Neural cell (in vitro differentiated cells): ENCODE results near the gene RPS2. TPM values are rescaled to one million over a fixed set of nuclear protein-coding genes. Genes with fewer than 3 reads are reported as not detected.
"Not testable (repeated sequence)": the region's sequence is repeated elsewhere in the genome, so short reads cannot be mapped to it uniquely, and the experiment has no call there.

Experiments used
- H2AFZ ChIP-seq: fragments of 200-600, 300-800 bp; sonication (generic), shearing (Covaris generic); 2 replicates; pipeline ENCODE4 v1.6.0; 2014; ENCODE audit warnings: low read depth, mild to moderate bottlenecking, antibody characterized with exemption, low read length, moderate library complexity
- H3F3A ChIP-seq: fragments of 200-600 bp; shearing (Covaris generic); 2 replicates; pipeline ENCODE4 v1.6.1; 2016; ENCODE audit warnings: mild to moderate bottlenecking, moderate library complexity, mixed read lengths, antibody characterized with exemption, low read length; ENCODE audit not compliant: insufficient read depth, poor library complexity, severe bottlenecking
- H3K27ac ChIP-seq: fragments of 200-600, 300-800 bp; sonication (generic), shearing (Covaris generic); 2 replicates; pipeline ENCODE4 v1.5.1; 2014; ENCODE audit warnings: mild to moderate bottlenecking, low read length, moderate library complexity
- H3K27me3 ChIP-seq: fragments of 300-800, 200-600 bp; sonication (generic), shearing (Covaris generic); 2 replicates; pipeline ENCODE4 v1.6.0; 2014; ENCODE audit warnings: mild to moderate bottlenecking, low read depth, low read length, moderate library complexity; ENCODE audit not compliant: insufficient read depth
- H3K36me3 ChIP-seq: fragments of 300-800, 200-600 bp; sonication (generic), shearing (Covaris generic); 2 replicates; pipeline ENCODE4 v1.5.1; 2014; ENCODE audit warnings: mild to moderate bottlenecking, antibody characterized with exemption, low read length, moderate library complexity; ENCODE audit not compliant: insufficient read depth
- H3K4me2 ChIP-seq: fragments of 300-800, 200-600 bp; sonication (generic), shearing (Covaris generic); 2 replicates; pipeline ENCODE4 v1.6.0; 2014; ENCODE audit warnings: mild to moderate bottlenecking, low read length
- H3K4me3 ChIP-seq: fragments of 300-800, 200-600 bp; sonication (generic), shearing (Covaris generic); 2 replicates; pipeline ENCODE4 v1.5.1; 2014; ENCODE audit warnings: mild to moderate bottlenecking, low read length, moderate library complexity
- H3K79me2 ChIP-seq: fragments of 200-600 bp; shearing (Covaris generic); replicated peaks from 2 replicates; pipeline ENCODE4 v1.6.0; 2014; ENCODE audit warnings: mild to moderate bottlenecking, low read length, moderate library complexity; ENCODE audit not compliant: insufficient read depth
- H3K9ac ChIP-seq: fragments of 300-800, 200-600 bp; sonication (generic), shearing (Covaris generic); 2 replicates; pipeline ENCODE4 v1.6.1; 2016; ENCODE audit warnings: mild to moderate bottlenecking, low read length, mixed read lengths
- H3K9me2 ChIP-seq: fragments of 200-600 bp; shearing (Covaris generic); 2 replicates; pipeline ENCODE4 v1.6.1; 2016; ENCODE audit warnings: mild to moderate bottlenecking, low read length, mixed read lengths; ENCODE audit not compliant: insufficient read depth
- H3K9me3 ChIP-seq: fragments of 200-600, 300-800 bp; sonication (generic), shearing (Covaris generic); 2 replicates; pipeline ENCODE4 v1.6.1; 2016; ENCODE audit warnings: mild to moderate bottlenecking, mixed run types, low read length, moderate library complexity, mixed read lengths
- H4K20me1 ChIP-seq: fragments of 200-600 bp; shearing (Covaris generic); 2 replicates; pipeline ENCODE4 v1.6.1; 2016; ENCODE audit warnings: mild to moderate bottlenecking, mixed run types; ENCODE audit not compliant: insufficient read depth
- EP300 ChIP-seq: fragments of 450-650 bp; conservative IDR thresholded peaks from 2 replicates; pipeline ENCODE4 v1.6.1; 2014; ENCODE audit warnings: antibody characterized with exemption, mild to moderate bottlenecking, moderate library complexity; ENCODE audit not compliant: poor library complexity, severe bottlenecking
- EZH2 ChIP-seq: fragments of 200-600, 300-800 bp; shearing (Covaris generic), sonication (generic); IDR thresholded peaks from 2 replicates; pipeline ENCODE4 v1.6.1; 2014; ENCODE audit warnings: antibody characterized with exemption, low read length, borderline replicate concordance, mild to moderate bottlenecking; ENCODE audit not compliant: insufficient read depth, poor library complexity, severe bottlenecking
- MXI1 ChIP-seq: fragments of 450-650 bp; conservative IDR thresholded peaks from 2 replicates; pipeline ENCODE4 v1.6.1; 2014; ENCODE audit warnings: antibody characterized with exemption, mild to moderate bottlenecking; ENCODE audit not compliant: poor library complexity, severe bottlenecking
- POLR2AphosphoS5 ChIP-seq: IDR thresholded peaks from 2 replicates; pipeline ENCODE4 v1.6.1; 2012
- RAD21 ChIP-seq: fragments of 450-650 bp; conservative IDR thresholded peaks from 2 replicates; pipeline ENCODE4 v1.6.1; 2014; ENCODE audit warnings: antibody characterized with exemption, mild to moderate bottlenecking, moderate library complexity
- REST ChIP-seq: IDR thresholded peaks from 2 replicates; pipeline ENCODE4 v1.6.1; 2012; ENCODE audit warnings: borderline replicate concordance
- SMC3 ChIP-seq: fragments of 450-650 bp; conservative IDR thresholded peaks from 2 replicates; pipeline ENCODE4 v1.6.1; 2014; ENCODE audit warnings: antibody characterized with exemption, mild to moderate bottlenecking, moderate library complexity; ENCODE audit not compliant: poor library complexity
- TAF1 ChIP-seq: IDR thresholded peaks from 2 replicates; pipeline ENCODE4 v1.6.1; 2012; ENCODE audit warnings: low read depth
- polyA plus RNA-seq: library from polyadenylated mRNA; depleted of rRNA; stranded (reverse); fragments of >200 nt; gene quantifications from 2 replicates; pipeline ENCODE4 v1.2.3, GENCODE V29; 2014
- TF ChIP-seq, protein P1 (sequence below): fragments of 450-650 bp; IDR thresholded peaks from 2 replicates; pipeline ENCODE4 v1.5.1; 2014; ENCODE audit warnings: antibody characterized with exemption, mild to moderate bottlenecking, moderate library complexity; ENCODE audit not compliant: poor library complexity, severe bottlenecking

Gene RPS2
- polyA plus RNA-seq, 1 donor from 2014 or later: 1,393 TPM

GRCh38 chr16:1962161-1963153 is 2.2 kb downstream of the RPS2 start:
- not testable (repeated sequence) for H3K36me3 ChIP-seq, H3K4me2 ChIP-seq, H3F3A ChIP-seq, H3K9ac ChIP-seq, H3K9me2 ChIP-seq, H3K27me3 ChIP-seq, H3K27ac ChIP-seq, H4K20me1 ChIP-seq, H3K9me3 ChIP-seq, H2AFZ ChIP-seq
- Histone ChIP-seq H3K4me3 (peak overlapping the region; percentile 88), H3K79me2 (peaks cover 19% of the 10 kb centered on the region)

- TF ChIP-seq MXI1 (no peak), RAD21 (no peak), SMC3 (no peak), EZH2 (no peak), TAF1 (no peak), POLR2AphosphoS5 (no peak), REST (no peak), EP300 (no peak)
- TF ChIP-seq, protein P1, sequence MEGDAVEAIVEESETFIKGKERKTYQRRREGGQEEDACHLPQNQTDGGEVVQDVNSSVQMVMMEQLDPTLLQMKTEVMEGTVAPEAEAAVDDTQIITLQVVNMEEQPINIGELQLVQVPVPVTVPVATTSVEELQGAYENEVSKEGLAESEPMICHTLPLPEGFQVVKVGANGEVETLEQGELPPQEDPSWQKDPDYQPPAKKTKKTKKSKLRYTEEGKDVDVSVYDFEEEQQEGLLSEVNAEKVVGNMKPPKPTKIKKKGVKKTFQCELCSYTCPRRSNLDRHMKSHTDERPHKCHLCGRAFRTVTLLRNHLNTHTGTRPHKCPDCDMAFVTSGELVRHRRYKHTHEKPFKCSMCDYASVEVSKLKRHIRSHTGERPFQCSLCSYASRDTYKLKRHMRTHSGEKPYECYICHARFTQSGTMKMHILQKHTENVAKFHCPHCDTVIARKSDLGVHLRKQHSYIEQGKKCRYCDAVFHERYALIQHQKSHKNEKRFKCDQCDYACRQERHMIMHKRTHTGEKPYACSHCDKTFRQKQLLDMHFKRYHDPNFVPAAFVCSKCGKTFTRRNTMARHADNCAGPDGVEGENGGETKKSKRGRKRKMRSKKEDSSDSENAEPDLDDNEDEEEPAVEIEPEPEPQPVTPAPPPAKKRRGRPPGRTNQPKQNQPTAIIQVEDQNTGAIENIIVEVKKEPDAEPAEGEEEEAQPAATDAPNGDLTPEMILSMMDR: no peak
- H2AFZ ChIP-seq: no peak overlapping the region
- H3K9ac ChIP-seq: no peak overlapping the region
- H3K4me2 ChIP-seq: no peak overlapping the region
- H3K9me3 ChIP-seq: no peaks in the 10 kb centered on the region
- no peaks in the 10 kb centered on the region for H3K36me3 ChIP-seq
- no peaks in the 10 kb centered on the region for H4K20me1 ChIP-seq
- no peaks in the 10 kb centered on the region for H3F3A ChIP-seq
- no peak overlapping the region for H3K27ac ChIP-seq
- H3K4me3 ChIP-seq: no peak overlapping the region
- H3K9me2 ChIP-seq: no peaks in the 10 kb centered on the region
- peaks cover 19% of the 10 kb centered on the region for H3K79me2 ChIP-seq
- no peaks in the 10 kb centered on the region for H3K27me3 ChIP-seq
Measured at GRCh38 chr16:1961651-1962067, 3.0 kb downstream of the RPS2 start.
